Measurements from ENCODE around the gene DGKD. TPM values are rescaled to one million over a fixed set of nuclear protein-coding genes. Genes with fewer than 3 reads are reported as not detected.

The DGKD gene
- total and polyA plus RNA-seq, 7 donors, result 59.4 to 365 (median 173) TPM

DNA sequence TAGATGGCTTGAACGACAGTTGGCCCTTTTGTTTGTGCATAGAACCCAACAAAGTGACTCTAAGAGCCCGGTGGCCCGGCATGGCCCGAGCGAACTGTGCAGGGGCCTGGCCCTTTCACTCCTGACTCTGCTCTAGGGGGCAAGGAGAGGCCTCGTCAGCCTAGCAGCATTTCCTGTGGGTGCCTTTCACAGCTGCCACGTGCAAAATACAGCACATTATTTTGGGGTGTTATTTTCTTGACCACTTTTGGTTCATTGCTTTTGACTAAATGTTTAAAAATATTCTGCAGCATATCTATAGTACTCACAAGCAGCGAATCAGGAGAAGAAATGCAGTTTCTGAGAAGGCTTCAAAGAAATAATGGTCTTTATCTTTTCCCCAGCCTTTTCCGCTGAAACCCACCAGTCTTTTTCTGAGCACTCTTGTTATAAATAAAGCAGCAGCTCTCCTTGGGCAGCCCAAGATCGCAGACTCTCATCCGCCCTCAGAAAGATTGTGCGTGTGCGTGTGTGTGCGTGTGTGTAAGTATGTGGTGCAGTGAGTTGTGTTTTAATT lies 31.3 kb downstream of the DGKD start:
- Histone ChIP-seq H3K4me1 (peaks cover 46% of the 10 kb centered on the region), H3K27me3 (ENCODE audit: insufficient read depth in 3 of 3, low read length in 2 of 3) (no peaks in the 10 kb centered on the region), H3K4me3 (no peak overlapping the region), H3K36me3 (ENCODE audit: insufficient read depth in 1 of 2, low read depth in 1 of 2) (peaks cover 2 to 10% of the 10 kb centered on the region in 2 donors), H3K27ac (no peak overlapping the region), H3K9me3 (no peaks in the 10 kb centered on the region)
- DNase-seq (no peak), ATAC-seq (no peak)
- TF ChIP-seq, protein P1, sequence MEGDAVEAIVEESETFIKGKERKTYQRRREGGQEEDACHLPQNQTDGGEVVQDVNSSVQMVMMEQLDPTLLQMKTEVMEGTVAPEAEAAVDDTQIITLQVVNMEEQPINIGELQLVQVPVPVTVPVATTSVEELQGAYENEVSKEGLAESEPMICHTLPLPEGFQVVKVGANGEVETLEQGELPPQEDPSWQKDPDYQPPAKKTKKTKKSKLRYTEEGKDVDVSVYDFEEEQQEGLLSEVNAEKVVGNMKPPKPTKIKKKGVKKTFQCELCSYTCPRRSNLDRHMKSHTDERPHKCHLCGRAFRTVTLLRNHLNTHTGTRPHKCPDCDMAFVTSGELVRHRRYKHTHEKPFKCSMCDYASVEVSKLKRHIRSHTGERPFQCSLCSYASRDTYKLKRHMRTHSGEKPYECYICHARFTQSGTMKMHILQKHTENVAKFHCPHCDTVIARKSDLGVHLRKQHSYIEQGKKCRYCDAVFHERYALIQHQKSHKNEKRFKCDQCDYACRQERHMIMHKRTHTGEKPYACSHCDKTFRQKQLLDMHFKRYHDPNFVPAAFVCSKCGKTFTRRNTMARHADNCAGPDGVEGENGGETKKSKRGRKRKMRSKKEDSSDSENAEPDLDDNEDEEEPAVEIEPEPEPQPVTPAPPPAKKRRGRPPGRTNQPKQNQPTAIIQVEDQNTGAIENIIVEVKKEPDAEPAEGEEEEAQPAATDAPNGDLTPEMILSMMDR (IDR thresholded peaks at IDR 0.05), result no peak
- intact Hi-C loops (cut with DNase I), result no loop called here
- WGBS, 3 donors, result 81 to 88% (median 82%) methylated on average over 14 of the region's 14 CpGs

GRCh38 chr2:233386382-233387041 lies 32.2 kb downstream of the DGKD start:
- DNase-seq (no peak), ATAC-seq (peak; percentile 26 to 60 (median 45))
- TF ChIP-seq, protein P1 (IDR thresholded peaks at IDR 0.05), result no peak
- H3K9me3 ChIP-seq, result no peaks in the 10 kb centered on the region
- peaks cover 46% of the 10 kb centered on the region for H3K4me1 ChIP-seq
- H3K27me3 ChIP-seq (ENCODE audit: insufficient read depth in 3 of 3, low read length in 2 of 3), result no peaks in the 10 kb centered on the region
- 50 to 65% (median 58%) methylated on average over 13 of the region's 13 CpGs for WGBS, 3 donors
- H3K36me3 ChIP-seq (ENCODE audit: insufficient read depth in 1 of 2, low read depth in 1 of 2), result peaks cover 2 to 16% of the 10 kb centered on the region in 2 donors
- intact Hi-C loops (cut with DNase I), result no loop called here
- H3K4me3 ChIP-seq, result no peak overlapping the region
- peak overlapping the region; percentile 68 for H3K27ac ChIP-seq

GRCh38 chr2:233387225-233387624 lies 32.9 kb downstream of the DGKD start:
- peak in 3 of 4 donors; percentile 11 to 21 (median 12) for ATAC-seq

DNA sequence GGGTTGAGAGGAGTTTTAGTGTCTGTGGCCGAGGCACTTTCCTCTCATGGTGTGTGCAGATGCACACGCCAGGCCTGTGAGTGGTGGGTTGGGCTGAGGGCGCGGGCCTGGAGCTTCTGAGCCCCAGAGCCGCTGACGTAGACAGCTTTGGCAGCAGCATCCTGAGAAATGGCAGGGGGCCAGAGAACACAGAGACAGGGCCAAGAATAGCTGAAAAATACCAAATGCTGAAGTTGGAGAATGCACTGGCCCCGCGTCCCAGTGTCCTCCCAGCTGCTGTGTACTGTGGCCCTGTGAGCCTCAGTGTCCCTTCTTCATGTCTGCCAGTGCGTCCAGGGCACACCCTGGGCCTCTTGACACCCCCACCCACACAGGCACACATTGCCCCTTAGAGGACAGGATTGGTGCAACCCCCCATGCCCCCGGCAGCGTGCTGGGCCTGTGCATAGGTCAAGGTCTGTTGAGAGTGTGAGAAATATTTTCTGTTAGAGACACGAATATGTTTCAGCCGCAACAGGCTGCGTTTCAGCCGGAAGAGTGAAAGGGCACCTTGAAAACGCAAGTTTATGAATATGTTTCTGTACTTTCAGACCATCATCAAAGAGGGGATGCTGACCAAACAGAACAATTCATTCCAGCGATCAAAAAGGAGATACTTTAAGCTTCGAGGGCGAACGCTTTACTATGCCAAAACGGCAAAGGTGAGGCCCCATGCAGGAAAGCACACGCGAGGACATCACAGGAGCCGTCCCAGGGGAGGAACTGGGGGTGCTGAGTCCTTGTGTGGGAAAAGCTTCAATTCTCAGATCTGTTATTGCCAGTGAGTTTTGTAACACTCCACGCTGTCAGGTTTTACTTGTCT lies 33.6 kb downstream of the DGKD start:
- peaks cover 2 to 22% of the 10 kb centered on the region in 2 donors for H3K36me3 ChIP-seq (ENCODE audit: insufficient read depth in 1 of 2, low read depth in 1 of 2)
- no peaks in the 10 kb centered on the region for H3K9me3 ChIP-seq
- 19 to 30% (median 25%) methylated on average over 25 of the region's 25 CpGs for WGBS, 3 donors
- H3K4me1 ChIP-seq, result peaks cover 46% of the 10 kb centered on the region
- H3K27me3 ChIP-seq (ENCODE audit: insufficient read depth in 3 of 3, low read length in 2 of 3), result no peaks in the 10 kb centered on the region
- peak overlapping the region; percentile 68 for H3K27ac ChIP-seq
- intact Hi-C loops (cut with DNase I), result no loop called here
- peak overlapping the region; percentile 21 for H3K4me3 ChIP-seq
- peak; percentile 85 to 91 for DNase-seq
- peak; percentile 72 to 89 (median 80) for ATAC-seq
- TF ChIP-seq, protein P1 (IDR thresholded peaks at IDR 0.05), result no peak

More at GRCh38 chr2:233387225-233387624, 32.9 kb downstream of the DGKD start:
- DNase-seq, result no peak
- 60 to 75% (median 61%) methylated on average over 13 of the region's 13 CpGs for WGBS, 3 donors
- Histone ChIP-seq H3K4me3 (peak overlapping the region; percentile 21), H3K9me3 (no peaks in the 10 kb centered on the region), H3K36me3 (ENCODE audit: insufficient read depth in 1 of 2, low read depth in 1 of 2) (peaks cover 2 to 22% of the 10 kb centered on the region in 2 donors), H3K27me3 (ENCODE audit: insufficient read depth in 3 of 3, low read length in 2 of 3) (no peaks in the 10 kb centered on the region), H3K4me1 (peaks cover 46% of the 10 kb centered on the region), H3K27ac (peak overlapping the region; percentile 68)
- TF ChIP-seq, protein P1 (IDR thresholded peaks at IDR 0.05), result no peak
- intact Hi-C loops (cut with DNase I), result no loop called here
